GM12878 (cell line): ENCODE results near the gene TMEM114. TPM values are rescaled to one million over a fixed set of nuclear protein-coding genes. Genes with fewer than 3 reads are reported as not detected.

Experiments
- ATAC-seq: fragments of 200-7000 bp; cut with Tn5 transposase; 3 replicates; pipeline ENCODE4 v1.9.1; 2020; ENCODE audit warnings: mild to moderate bottlenecking, moderate library complexity
- BruUV-seq: library from RNA; stranded (reverse); fragments of 400-500 nt; replicated peaks from 2 replicates; lab custom pipeline; 2021; lab: Mats Ljungman, UMichigan
- CTCF ChIA-PET: fragments of 300-600 bp; sonication (Branson Sonifier 250); formaldehyde crosslinking; extraction: SDS; loops from one replicate; lab custom pipeline; 2021; ENCODE audit warnings: inconsistent platforms; lab: Yijun Ruan, JAX
- POLR2A ChIA-PET: fragments of 350-600 bp; formaldehyde crosslinking; extraction: SDS; loops from one replicate; lab custom pipeline; 2021; ENCODE audit warnings: inconsistent platforms; lab: Charles Lee
- RAD21 ChIA-PET: fragments of 300-600 bp; sonication (Branson Sonifier 250); formaldehyde crosslinking; loops from one replicate; lab custom pipeline; 2023; ENCODE audit warnings: antibody characterized with exemption; ENCODE audit not compliant: unreplicated experiment; lab: Charles Lee
- SMC1A ChIA-PET: fragments of 300-600 bp; sonication (Branson Sonifier 250); formaldehyde crosslinking; loops from one replicate; lab custom pipeline; 2023; ENCODE audit not compliant: unreplicated experiment, uncharacterized antibody; lab: Charles Lee
- DNase-seq: peaks from one replicate; pipeline ENCODE4 v3.0.0-alpha.2; 2011; ENCODE audit warnings: low read depth, low spot score
- FAIRE-seq: peaks from 3 replicates; lab custom pipeline; 2011; peaks lifted over from hg19 to GRCh38; lab: Jason Lieb, UNC
- H2AFZ ChIP-seq: 2 replicates; pipeline ENCODE4 v1.6.0; 2011; ENCODE audit warnings: low read depth, low read length, control low read depth; ENCODE audit not compliant: control insufficient read depth
- H3K27ac ChIP-seq: 2 replicates; pipeline ENCODE4 v1.5.1; 2011; ENCODE audit warnings: control low read depth; ENCODE audit not compliant: control insufficient read depth, insufficient read depth
- H3K27me3 ChIP-seq, 2 experiments: replicated peaks in 1 of 2; 2 replicates each; pipeline versions ENCODE4 v1.6.0 to v1.6.1; 2011; ENCODE audit warnings: low read length in 1 of 2; ENCODE audit not compliant: control insufficient read depth in 2 of 2, insufficient read depth in 2 of 2
- H3K36me3 ChIP-seq, 2 experiments: 2 replicates each; pipeline ENCODE4 v1.5.1; 2011; ENCODE audit warnings: low read length in 1 of 2; ENCODE audit not compliant: control insufficient read depth in 2 of 2, insufficient read depth in 2 of 2
- H3K4me1 ChIP-seq: 2 replicates; pipeline ENCODE4 v1.6.1; 2011; ENCODE audit warnings: mild to moderate bottlenecking, low read length, moderate library complexity, mixed read lengths; ENCODE audit not compliant: control insufficient read depth, insufficient read depth
- H3K4me2 ChIP-seq: 2 replicates; pipeline ENCODE4 v1.6.0; 2011; ENCODE audit warnings: control low read depth; ENCODE audit not compliant: control insufficient read depth, insufficient read depth
- H3K4me3 ChIP-seq: fragments of 200-600 bp; sonication (generic); 2 replicates; pipeline ENCODE4 v1.5.1; 2016
- H3K79me2 ChIP-seq: 2 replicates; pipeline ENCODE4 v1.6.0; 2011; ENCODE audit warnings: low read length; ENCODE audit not compliant: control insufficient read depth, insufficient read depth
- H3K9ac ChIP-seq: 2 replicates; pipeline ENCODE4 v1.8.0; 2011; ENCODE audit warnings: low read length, control low read depth, mixed read lengths; ENCODE audit not compliant: control insufficient read depth, insufficient read depth
- H3K9me3 ChIP-seq: replicated peaks from 3 replicates; pipeline ENCODE4 v1.5.1; 2011; ENCODE audit warnings: mild to moderate bottlenecking, low read length; ENCODE audit not compliant: control insufficient read depth, insufficient read depth
- H4K20me1 ChIP-seq: 2 replicates; pipeline ENCODE4 v1.6.0; 2011; ENCODE audit not compliant: control insufficient read depth, insufficient read depth
- BACH1 ChIP-seq: fragments of 450-650 bp; IDR thresholded peaks from 2 replicates; pipeline ENCODE4 v1.6.1; 2017; ENCODE audit warnings: mild to moderate bottlenecking, borderline replicate concordance
- CHD1 ChIP-seq: IDR thresholded peaks from 2 replicates; pipeline ENCODE4 v1.6.1; 2012; ENCODE audit warnings: low read depth, low read length, improper control_type of control experiment
- EGR1 ChIP-seq, 2 experiments: IDR thresholded peaks; 1 replicate in 1 of 2; 2 replicates in 1 of 2; pipeline ENCODE4 v1.6.1; 2011 to 2012; ENCODE audit warnings: low read depth in 2 of 2, low read length in 2 of 2, borderline replicate concordance in 1 of 2, mild to moderate bottlenecking in 1 of 2, moderate library complexity in 1 of 2
- FOXM1 ChIP-seq: IDR thresholded peaks from 2 replicates; pipeline ENCODE4 v1.6.1; 2012; ENCODE audit warnings: low read depth, mild to moderate bottlenecking, inconsistent platforms, low read length, moderate library complexity
- IRF3 ChIP-seq: fragments of 450-650 bp; IDR thresholded peaks from 2 replicates; pipeline ENCODE4 v1.6.1; 2014; ENCODE audit warnings: mild to moderate bottlenecking
- KAT2A ChIP-seq: conservative IDR thresholded peaks from 2 replicates; pipeline ENCODE4 v1.6.1; 2011; ENCODE audit warnings: low read depth, low read length; ENCODE audit not compliant: control insufficient read depth
- KLF5 ChIP-seq: fragments of 450-650 bp; IDR thresholded peaks from 2 replicates; pipeline ENCODE4 v1.6.1; 2014; ENCODE audit warnings: mild to moderate bottlenecking; ENCODE audit not compliant: partially characterized antibody
- MLLT1 ChIP-seq: fragments of 450-650 bp; IDR thresholded peaks from 2 replicates; pipeline ENCODE4 v1.6.1; 2016; ENCODE audit warnings: mild to moderate bottlenecking
- NFYB ChIP-seq: IDR thresholded peaks from 2 replicates; pipeline ENCODE4 v1.6.1; 2011; ENCODE audit warnings: low read depth, mild to moderate bottlenecking, low read length, improper control_type of control experiment, moderate library complexity; ENCODE audit not compliant: insufficient read depth
- PAX5 ChIP-seq: IDR thresholded peaks from 2 replicates; pipeline ENCODE4 v1.6.1; 2011; ENCODE audit warnings: low read depth, low read length, borderline replicate concordance
- PML ChIP-seq: IDR thresholded peaks from 2 replicates; pipeline ENCODE4 v1.6.1; 2012; ENCODE audit warnings: low read length, inconsistent platforms
- POLR2A ChIP-seq: IDR thresholded peaks from 2 replicates; pipeline ENCODE4 v1.6.1; 2011; ENCODE audit warnings: low read depth, mild to moderate bottlenecking, low read length
- RAD21 ChIP-seq: IDR thresholded peaks from 2 replicates; pipeline ENCODE4 v1.6.1; 2011; ENCODE audit warnings: mild to moderate bottlenecking, low read depth, low read length, moderate library complexity; ENCODE audit not compliant: insufficient read depth
- SRF ChIP-seq, 2 experiments: IDR thresholded peaks; 2 replicates each; pipeline ENCODE4 v1.6.1; 2011; ENCODE audit warnings: low read depth in 2 of 2, low read length in 2 of 2, mild to moderate bottlenecking in 1 of 2, moderate library complexity in 1 of 2
- TARDBP ChIP-seq: IDR thresholded peaks from 2 replicates; pipeline ENCODE4 v1.6.1; 2016; ENCODE audit warnings: borderline replicate concordance
- TCF12 ChIP-seq: IDR thresholded peaks from 2 replicates; pipeline ENCODE4 v1.6.1; 2011; ENCODE audit warnings: low read depth, mild to moderate bottlenecking, low read length
- USF2 ChIP-seq: IDR thresholded peaks from 2 replicates; pipeline ENCODE4 v1.6.1; 2011; ENCODE audit warnings: low read depth, low read length, improper control_type of control experiment, borderline replicate concordance
- ZBED1 ChIP-seq: IDR thresholded peaks from 2 replicates; pipeline ENCODE4 v1.6.1; 2016; ENCODE audit warnings: borderline replicate concordance
- ZNF592 ChIP-seq: fragments of 450-650 bp; IDR thresholded peaks from 2 replicates; pipeline ENCODE4 v1.6.1; 2017; ENCODE audit warnings: mild to moderate bottlenecking, moderate library complexity
- ZNF622 ChIP-seq: fragments of 450-650 bp; IDR thresholded peaks from 2 replicates; pipeline ENCODE4 v1.6.1; 2017; ENCODE audit warnings: mild to moderate bottlenecking, inconsistent platforms
- in situ Hi-C: fragments of 300-500 bp; cut with MboI; formaldehyde crosslinking; loops from 9 replicates; pipeline ENCODE4 v1.14.3; 2018; ENCODE audit warnings: mixed read lengths
- intact Hi-C: fragments of 100-400 bp; cut with micrococcal nuclease; formaldehyde crosslinking; loops from one replicate; pipeline ENCODE4 v1.14.2; 2022; ENCODE audit not compliant: unreplicated experiment
- polyA plus RNA-seq, 11 experiments: library from polyadenylated mRNA; depleted of rRNA in 4 of 11; unstranded in 6 of 11; stranded (reverse) in 5 of 11; fragments of >200 nt; fragmentation: Nextera tagmentation in 4 of 11; fragmentation: Illumina TruSeq in 1 of 11; extraction: Ambion mirVana in 4 of 11; extraction: Trizol in 1 of 11; gene quantifications; 1 replicate in 1 of 11; 2 replicates in 10 of 11; pipeline versions ENCODE4 v1.2.1 to v1.2.3, GENCODE V29; 2011 to 2016; ENCODE audit warnings: inconsistent platforms in 2 of 11, missing spikeins in 2 of 11, low read depth in 1 of 11
- total RNA-seq, 4 experiments: library from RNA; depleted of rRNA in 3 of 4; stranded (reverse); fragments of >200 nt in 3 of 4; fragmentation: Illumina TruSeq in 1 of 4; extraction: Trizol in 1 of 4; gene quantifications; 2 replicates each; pipeline versions ENCODE4 v1.2.1 to v1.2.3, GENCODE V29; 2013 to 2021

Gene TMEM114
- total and polyA plus RNA-seq, 10 of the 15 experiments (the other 5 are each of a cell fraction or from before 2014, with no cell fraction given), result not detected

- Histone ChIP-seq H3K36me3 (no peaks in the 10 kb centered on the region), H3K4me2 (no peak overlapping the region), H3K27me3 (no peaks in the 10 kb centered on the region), H3K9ac (no peak overlapping the region), H4K20me1 (no peaks in the 10 kb centered on the region), H3K27ac (no peak overlapping the region), H2AFZ (no peak overlapping the region), H3K9me3 (no peaks in the 10 kb centered on the region), H3K4me3 (no peak overlapping the region), H3K4me1 (no peaks in the 10 kb centered on the region), H3K79me2 (no peaks in the 10 kb centered on the region)
- CTCF ChIA-PET, result no interaction called here
- no TSS peak for BruUV-seq
- no peak for ATAC-seq
- no peak for TF ChIP-seq SRF (IDR thresholded peaks at IDR 0.05; ENCODE audit: low read depth in 2 of 2, low read length in 2 of 2)
- no peak for TF ChIP-seq BACH1
- no peak for TF ChIP-seq PAX5
- TF ChIP-seq MLLT1, result no peak
- TF ChIP-seq RAD21, result no peak
- no peak for TF ChIP-seq EGR1 (IDR thresholded peaks at IDR 0.05; ENCODE audit: borderline replicate concordance in 1 of 2, low read depth in 2 of 2, low read length in 2 of 2)
- TF ChIP-seq ZBED1, result no peak
- TF ChIP-seq TARDBP, result no peak
- no peak for TF ChIP-seq KLF5
- TF ChIP-seq NFYB, result no peak
- no peak for TF ChIP-seq KAT2A
- no peak for TF ChIP-seq FOXM1
- TF ChIP-seq TCF12, result no peak
- no peak for TF ChIP-seq IRF3
- no peak for TF ChIP-seq POLR2A
- no peak for TF ChIP-seq USF2
- no peak for TF ChIP-seq PML
- TF ChIP-seq ZNF622, result no peak
- no peak for TF ChIP-seq ZNF592
- TF ChIP-seq CHD1, result no peak
- in situ Hi-C loops (no loop called here), intact Hi-C loops (no loop called here)
- no peak for DNase-seq
- no peak for FAIRE-seq
- SMC1A ChIA-PET, result interaction anchor here (1.2 kb wide), 1 partner anchor 22 kb away, joined by 4 read pairs; no protein-coding TSS in a partner anchor
- RAD21 ChIA-PET, result no interaction called here
- POLR2A ChIA-PET, result interaction anchor here (1.1 kb wide), 1 partner anchor 13 kb away, joined by 3 read pairs; no protein-coding TSS in a partner anchor
These were observed 15.2 kb upstream of the TMEM114 start for GRCh38 chr16:8605554-8605953.
